WTC11 (cell line): ENCODE measurements around the gene SLC1A7. TPM values are rescaled to one million over a fixed set of nuclear protein-coding genes. Genes with fewer than 3 reads are reported as not detected.

ENCODE experiments used
- ATAC-seq: fragments of 200-7000 bp; cut with Tn5 transposase; 2 replicates; pipeline ENCODE4 v1.10.0; 2021; ENCODE audit warnings: mild to moderate bottlenecking, moderate library complexity
- CTCF ChIA-PET: fragments of 300-600 bp; sonication (Branson Sonifier 250); formaldehyde crosslinking; loops from one replicate; lab custom pipeline; 2021; ENCODE audit warnings: antibody characterized with exemption; lab: Charles Lee
- POLR2A ChIA-PET: fragments of 350-600 bp; sonication (Branson Sonifier 250); formaldehyde crosslinking; loops from one replicate; lab custom pipeline; 2021; ENCODE audit warnings: antibody characterized with exemption; lab: Charles Lee
- DNase-seq: peaks from one replicate; pipeline ENCODE4 v3.0.0; 2021; ENCODE audit warnings: low spot score
- H3K27ac Mint-ChIP-seq: 2 replicates; pipeline ENCODE4 v1.8.0; 2021; ENCODE audit warnings: mixed read lengths
- H3K27me3 Mint-ChIP-seq: 2 replicates; pipeline ENCODE4 v1.8.0; 2021; ENCODE audit warnings: low read depth, mild to moderate bottlenecking, moderate library complexity, mixed read lengths
- H3K36me3 Mint-ChIP-seq: 2 replicates; pipeline ENCODE4 v1.8.0; 2021; ENCODE audit warnings: mixed read lengths
- H3K4me1 Mint-ChIP-seq: 2 replicates; pipeline ENCODE4 v1.8.0; 2022; ENCODE audit warnings: mixed read lengths
- H3K4me3 Mint-ChIP-seq: 2 replicates; pipeline ENCODE4 v1.8.0; 2021; ENCODE audit warnings: mild to moderate bottlenecking, moderate library complexity, mixed read lengths
- H3K9me3 Mint-ChIP-seq: 2 replicates; pipeline ENCODE4 v1.8.0; 2021; ENCODE audit warnings: mixed read lengths
- CDX4 ChIP-seq: fragments of 250-450 bp; sonication (Bioruptor Pico); IDR thresholded peaks from 2 replicates; pipeline ENCODE4 v1.9.0; 2021; ENCODE audit warnings: moderate library complexity, mild to moderate bottlenecking, inconsistent platforms, borderline replicate concordance
- CREB1 ChIP-seq: sonication (generic); formaldehyde crosslinking; IDR thresholded peaks from 2 replicates; pipeline ENCODE4 v1.8.0; 2023; ENCODE audit warnings: mild to moderate bottlenecking, missing genetic modification reagents
- CREM ChIP-seq: sonication (generic); formaldehyde crosslinking; IDR thresholded peaks from 2 replicates; pipeline ENCODE4 v1.8.1; 2022; ENCODE audit warnings: mild to moderate bottlenecking, missing genetic modification reagents, moderate library complexity
- CTCF ChIP-seq: fragments of 200-600 bp; IDR thresholded peaks from 2 replicates; pipeline ENCODE4 v1.8.0; 2022; ENCODE audit warnings: antibody characterized with exemption
- E2F4 ChIP-seq: sonication (generic); formaldehyde crosslinking; IDR thresholded peaks from 2 replicates; pipeline ENCODE4 v1.8.1; 2022; ENCODE audit warnings: low read depth, mild to moderate bottlenecking, moderate library complexity, missing genetic modification reagents, borderline replicate concordance
- ELF4 ChIP-seq: sonication (generic); formaldehyde crosslinking; IDR thresholded peaks from 2 replicates; pipeline ENCODE4 v1.8.1; 2022; ENCODE audit warnings: low read depth, mild to moderate bottlenecking, moderate library complexity, missing genetic modification reagents
- FOXK1 ChIP-seq: sonication (generic); formaldehyde crosslinking; IDR thresholded peaks from 2 replicates; pipeline ENCODE4 v1.8.0; 2022; ENCODE audit warnings: mild to moderate bottlenecking, moderate library complexity, missing genetic modification reagents
- GABPB1 ChIP-seq: sonication (generic); formaldehyde crosslinking; IDR thresholded peaks from 2 replicates; pipeline ENCODE4 v1.8.1; 2023; ENCODE audit warnings: mild to moderate bottlenecking, missing genetic modification reagents
- GTF2I ChIP-seq: fragments of 250-450 bp; sonication (Bioruptor Pico); conservative IDR thresholded peaks from 2 replicates; pipeline ENCODE4 v1.4.0; 2021; ENCODE audit warnings: mild to moderate bottlenecking
- NR2C2 ChIP-seq: sonication (generic); formaldehyde crosslinking; IDR thresholded peaks from 2 replicates; pipeline ENCODE4 v1.8.0; 2022; ENCODE audit warnings: mild to moderate bottlenecking, missing genetic modification reagents
- SMAD4 ChIP-seq: sonication (generic); formaldehyde crosslinking; IDR thresholded peaks from 2 replicates; pipeline ENCODE4 v1.8.0; 2022; ENCODE audit warnings: mild to moderate bottlenecking, missing genetic modification reagents
- SOX15 ChIP-seq: fragments of 250-450 bp; sonication (Bioruptor Pico); IDR thresholded peaks from 2 replicates; pipeline ENCODE4 v1.9.0; 2021; ENCODE audit warnings: mild to moderate bottlenecking
- TCF7 ChIP-seq: sonication (generic); formaldehyde crosslinking; IDR thresholded peaks from 2 replicates; pipeline ENCODE4 v1.8.0; 2022; ENCODE audit warnings: mild to moderate bottlenecking, low read depth, missing genetic modification reagents, moderate library complexity
- TP53 ChIP-seq: sonication (generic); formaldehyde crosslinking; IDR thresholded peaks from 2 replicates; pipeline ENCODE4 v1.8.1; 2023; ENCODE audit warnings: mild to moderate bottlenecking, missing genetic modification reagents
- ZNF121 ChIP-seq: sonication (generic); formaldehyde crosslinking; IDR thresholded peaks from 2 replicates; pipeline ENCODE4 v1.8.0; 2023; ENCODE audit warnings: missing genetic modification reagents
- ZNF281 ChIP-seq: sonication (generic); formaldehyde crosslinking; IDR thresholded peaks from 2 replicates; pipeline ENCODE4 v1.8.0; 2023; ENCODE audit warnings: mild to moderate bottlenecking, missing genetic modification reagents
- ZNF396 ChIP-seq: fragments of 250-450 bp; sonication (Bioruptor Pico); IDR thresholded peaks from 2 replicates; pipeline ENCODE4 v1.8.0; 2021; ENCODE audit warnings: mild to moderate bottlenecking, moderate library complexity, borderline replicate concordance
- total RNA-seq: library from RNA; stranded (reverse); gene quantifications from 3 replicates; pipeline ENCODE4 v1.2.3, GENCODE V29; 2021
- TF ChIP-seq, protein P1 (sequence below): fragments of 250-450 bp; sonication (Bioruptor Pico); conservative IDR thresholded peaks from 2 replicates; pipeline ENCODE4 v1.9.0; 2021; ENCODE audit warnings: mild to moderate bottlenecking
- TF ChIP-seq, protein P2 (sequence below): sonication (generic); formaldehyde crosslinking; IDR thresholded peaks from 2 replicates; pipeline ENCODE4 v1.8.0; 2023; ENCODE audit warnings: missing genetic modification reagents

SLC1A7 gene
- total RNA-seq, 1 experiment from 2014 or later = not detected

DNA sequence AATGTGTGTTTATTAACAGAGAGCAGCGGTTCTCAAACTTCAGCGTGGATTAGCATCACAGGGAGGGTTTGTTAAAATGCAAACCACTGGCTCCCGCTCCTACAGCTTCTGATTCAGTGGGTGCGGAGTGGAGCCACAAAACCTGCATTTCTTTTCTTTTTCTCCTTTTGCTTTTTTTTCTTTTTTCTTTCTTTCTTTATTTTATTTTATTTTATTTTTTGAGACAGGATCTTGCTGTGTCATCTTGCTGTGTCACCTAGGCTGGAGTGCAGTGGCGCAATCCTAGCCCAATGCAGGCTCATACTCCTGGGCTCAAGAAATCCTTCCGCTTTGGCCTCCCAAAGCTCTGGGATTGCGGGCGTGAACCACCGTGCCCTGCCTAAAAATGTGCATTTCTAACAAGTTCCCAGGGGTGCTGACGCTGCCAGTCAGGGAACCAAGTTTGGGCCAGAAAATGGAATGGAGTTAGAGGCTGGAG is 20.9 kb upstream of the SLC1A7 start:
- POLR2A ChIA-PET = interaction anchor here (0.8 kb wide), 1 partner anchor 9 kb away, joined by 3 read pairs; no protein-coding TSS in a partner anchor
- no peaks in the 10 kb centered on the region; the same call in none of the 2 replicates for H3K27me3 Mint-ChIP-seq
- TF ChIP-seq CDX4 (CRISPR knock-in tag) (no peak), E2F4 (CRISPR knock-in tag) (no peak), ELF4 (CRISPR knock-in tag) (no peak)
- CTCF ChIA-PET = interaction anchor here (0.6 to 1.8 kb wide), 4 partner anchors 9 to 354 kb away, joined by 3 to 6 read pairs (median 4); no protein-coding TSS in a partner anchor
- peak; percentile 52; the same call in 1 of the 2 replicates for ATAC-seq
- H3K4me1 Mint-ChIP-seq = peaks cover 26% of the 10 kb centered on the region
- no peaks in the 10 kb centered on the region for H3K9me3 Mint-ChIP-seq
- H3K4me3 Mint-ChIP-seq = no peak overlapping the region
- H3K27ac Mint-ChIP-seq = no peak overlapping the region
- no peaks in the 10 kb centered on the region for H3K36me3 Mint-ChIP-seq
- DNase-seq = no peak

- TF ChIP-seq FOXK1 (CRISPR knock-in tag) (no peak), CREM (CRISPR knock-in tag) (no peak), ZNF121 (CRISPR knock-in tag) (no peak), ZNF396 (CRISPR knock-in tag) (no peak), SMAD4 (CRISPR knock-in tag) (no peak)
- TF ChIP-seq, protein P1, sequence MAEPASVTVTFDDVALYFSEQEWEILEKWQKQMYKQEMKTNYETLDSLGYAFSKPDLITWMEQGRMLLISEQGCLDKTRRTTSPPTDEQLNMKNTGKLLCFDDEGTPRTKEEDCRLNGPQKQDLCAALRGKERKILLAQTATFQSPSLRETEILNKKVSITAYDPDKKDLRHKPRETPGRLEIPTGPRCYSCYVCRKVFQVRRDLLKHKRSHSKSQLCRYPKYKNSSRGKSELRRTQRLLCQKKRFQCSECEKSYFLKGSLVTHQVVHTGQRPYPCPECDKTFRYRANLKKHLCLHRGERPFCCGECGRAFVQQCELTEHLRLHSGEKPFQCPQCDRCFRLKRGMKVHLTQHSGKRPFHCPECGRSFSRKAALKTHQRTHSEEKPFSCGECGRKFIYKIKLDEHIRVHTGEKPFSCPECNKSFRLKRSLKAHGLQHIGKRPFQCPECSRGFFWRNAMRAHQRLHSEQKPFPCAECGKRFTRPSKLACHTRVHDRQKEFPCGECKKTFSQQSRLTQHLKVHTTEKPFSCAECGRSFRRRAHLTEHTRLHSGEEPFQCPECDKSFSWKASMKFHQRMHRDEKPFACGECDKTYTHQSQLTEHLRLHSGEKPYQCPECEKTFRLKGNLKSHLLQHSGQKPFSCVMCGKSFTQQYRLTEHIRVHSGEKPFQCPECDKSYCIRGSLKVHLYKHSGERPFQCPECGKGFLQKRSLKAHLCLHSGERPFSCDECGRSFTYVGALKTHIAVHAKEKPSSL (CRISPR knock-in tag) = no peak
- H3K4me3 Mint-ChIP-seq = no peak overlapping the region
- H3K27me3 Mint-ChIP-seq = no peaks in the 10 kb centered on the region; the same call in 1 of the 2 replicates
- H3K27ac Mint-ChIP-seq = no peak overlapping the region
- CTCF ChIA-PET = interaction anchor here (1.1 to 1.8 kb wide), 2 partner anchors 18 to 20 kb away, joined by 5 to 6 read pairs; no protein-coding TSS in a partner anchor
- H3K9me3 Mint-ChIP-seq = no peaks in the 10 kb centered on the region
- no peak for ATAC-seq
- POLR2A ChIA-PET = no interaction called here
- no peak for DNase-seq
- no peaks in the 10 kb centered on the region for H3K36me3 Mint-ChIP-seq
- H3K4me1 Mint-ChIP-seq = peaks cover 26% of the 10 kb centered on the region
Observed at GRCh38 chr1:53162621-53163020, 20.2 kb upstream of the SLC1A7 start.

DNA sequence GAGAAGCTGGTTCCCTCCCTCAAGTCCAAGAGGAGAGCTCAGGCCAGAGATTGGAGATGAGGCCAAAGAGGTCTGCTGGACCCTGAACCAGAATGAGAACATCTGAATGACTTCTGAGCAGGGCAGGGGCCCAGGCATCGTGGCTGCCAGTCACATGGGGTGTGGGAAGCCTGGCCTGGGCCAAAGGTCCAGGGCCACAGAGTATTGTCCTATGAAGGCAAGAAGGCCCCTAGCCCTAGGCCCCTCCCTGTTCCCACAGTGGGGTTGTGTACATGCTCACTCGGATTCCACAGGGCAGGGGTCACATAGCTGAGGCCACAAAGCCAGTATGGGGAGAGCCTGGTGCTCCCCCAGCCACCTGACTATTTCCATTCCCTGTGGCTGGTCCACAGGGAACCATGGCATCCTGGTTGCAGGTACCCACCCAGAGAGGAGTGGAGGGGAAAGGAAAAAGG is 18.5 kb upstream of the SLC1A7 start:
- ChIA-PET CTCF (interaction anchor here (1.6 to 1.7 kb wide), 2 partner anchors 21 to 72 kb away, joined by 3 to 6 read pairs; no protein-coding TSS in a partner anchor), POLR2A (no interaction called here)
- Mint-ChIP-seq H3K27me3 (no peaks in the 10 kb centered on the region), H3K4me3 (no peak overlapping the region), H3K9me3 (no peaks in the 10 kb centered on the region), H3K36me3 (no peaks in the 10 kb centered on the region)
- no peak for ATAC-seq
- TF ChIP-seq GABPB1 (CRISPR knock-in tag) = peak; percentile 56; the same call in 1 of the 2 replicates
- TF ChIP-seq TP53 (CRISPR knock-in tag) = no peak
- TF ChIP-seq, all 79 proteins: peak for 1
- no peak for DNase-seq
- Mint-ChIP-seq H3K4me1 (peaks cover 23% of the 10 kb centered on the region), H3K27ac (no peak overlapping the region)

GRCh38 chr1:53158900-53159299 is 16.5 kb upstream of the SLC1A7 start:
- Mint-ChIP-seq H3K27me3 (no peaks in the 10 kb centered on the region), H3K9me3 (no peaks in the 10 kb centered on the region), H3K36me3 (no peaks in the 10 kb centered on the region), H3K27ac (no peak overlapping the region), H3K4me3 (no peak overlapping the region), H3K4me1 (peaks cover 27% of the 10 kb centered on the region)
- DNase-seq (no peak), ATAC-seq (no peak)
- no peak for TF ChIP-seq ZNF281 (CRISPR knock-in tag)
- TF ChIP-seq CREB1 (CRISPR knock-in tag) = no peak
- TF ChIP-seq GABPB1 (CRISPR knock-in tag) = no peak
- TF ChIP-seq NR2C2 (CRISPR knock-in tag) = no peak
- TF ChIP-seq, protein P2, sequence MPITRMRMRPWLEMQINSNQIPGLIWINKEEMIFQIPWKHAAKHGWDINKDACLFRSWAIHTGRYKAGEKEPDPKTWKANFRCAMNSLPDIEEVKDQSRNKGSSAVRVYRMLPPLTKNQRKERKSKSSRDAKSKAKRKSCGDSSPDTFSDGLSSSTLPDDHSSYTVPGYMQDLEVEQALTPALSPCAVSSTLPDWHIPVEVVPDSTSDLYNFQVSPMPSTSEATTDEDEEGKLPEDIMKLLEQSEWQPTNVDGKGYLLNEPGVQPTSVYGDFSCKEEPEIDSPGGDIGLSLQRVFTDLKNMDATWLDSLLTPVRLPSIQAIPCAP (CRISPR knock-in tag) = no peak
- no peak for TF ChIP-seq CTCF
- no peak for TF ChIP-seq GTF2I (CRISPR knock-in tag)
- TF ChIP-seq ZNF121 (CRISPR knock-in tag) = no peak
- TF ChIP-seq TCF7 (CRISPR knock-in tag) = no peak
- no peak for TF ChIP-seq SOX15
- ChIA-PET POLR2A (no interaction called here), CTCF (interaction anchor here (1.1 kb wide), 1 partner anchor 23 kb away, joined by 3 read pairs; no protein-coding TSS in a partner anchor)
